Cardiac muscle cell (in vitro differentiated cells and primary cell): ENCODE measurements around the gene MIDN. TPM values are rescaled to one million over a fixed set of nuclear protein-coding genes. Genes with fewer than 3 reads are reported as not detected.

Experiments
- DNase-seq, 2 donors: peaks; one replicate each; pipeline versions ENCODE4 v3.0.0 to v3.0.0-alpha.2; 2010 to 2017; ENCODE audit warnings: low read depth in 1 of 2, low spot score in 1 of 2
- H3K27ac ChIP-seq: fragments of 200-600 bp; sonication (generic); 2 replicates; pipeline ENCODE4 v1.5.1; 2016
- H3K27me3 ChIP-seq: fragments of 200-600 bp; sonication (generic); 2 replicates; pipeline ENCODE4 v1.6.0; 2016; ENCODE audit warnings: control low read depth
- H3K36me3 ChIP-seq: fragments of 200-600 bp; sonication (generic); 2 replicates; pipeline ENCODE4 v1.5.1; 2016; ENCODE audit warnings: control low read depth
- H3K4me1 ChIP-seq: fragments of 200-600 bp; sonication (generic); 2 replicates; pipeline ENCODE4 v1.8.1; 2017; ENCODE audit warnings: low read depth, mild to moderate bottlenecking, mixed run types
- H3K4me3 ChIP-seq: fragments of 200-600 bp; sonication (generic); 2 replicates; pipeline ENCODE4 v1.5.1; 2016; ENCODE audit warnings: mild to moderate bottlenecking
- H3K9me3 ChIP-seq: fragments of 200-600 bp; sonication (generic); 2 replicates; pipeline ENCODE4 v1.5.1; 2017; ENCODE audit warnings: low read depth, mild to moderate bottlenecking, control low read depth
- polyA plus RNA-seq: library from polyadenylated mRNA; unstranded; fragments of >200 nt; fragmentation: Nextera tagmentation; extraction: Ambion mirVana; gene quantifications from 2 replicates; pipeline ENCODE4 v1.2.1, GENCODE V29; 2016
- total RNA-seq: library from RNA; depleted of rRNA; stranded (reverse); fragments of >200 nt; gene quantifications from 2 replicates; pipeline ENCODE4 v1.2.3, GENCODE V29; 2016
- TF ChIP-seq, protein P1 (sequence below): IDR thresholded peaks from 2 replicates; pipeline ENCODE4 v1.5.1; 2012; ENCODE audit warnings: low read depth, mild to moderate bottlenecking, low read length

Gene MIDN
- total and polyA plus RNA-seq, 2 experiments from 2014 or later = 58.1 to 89.2 TPM

DNA sequence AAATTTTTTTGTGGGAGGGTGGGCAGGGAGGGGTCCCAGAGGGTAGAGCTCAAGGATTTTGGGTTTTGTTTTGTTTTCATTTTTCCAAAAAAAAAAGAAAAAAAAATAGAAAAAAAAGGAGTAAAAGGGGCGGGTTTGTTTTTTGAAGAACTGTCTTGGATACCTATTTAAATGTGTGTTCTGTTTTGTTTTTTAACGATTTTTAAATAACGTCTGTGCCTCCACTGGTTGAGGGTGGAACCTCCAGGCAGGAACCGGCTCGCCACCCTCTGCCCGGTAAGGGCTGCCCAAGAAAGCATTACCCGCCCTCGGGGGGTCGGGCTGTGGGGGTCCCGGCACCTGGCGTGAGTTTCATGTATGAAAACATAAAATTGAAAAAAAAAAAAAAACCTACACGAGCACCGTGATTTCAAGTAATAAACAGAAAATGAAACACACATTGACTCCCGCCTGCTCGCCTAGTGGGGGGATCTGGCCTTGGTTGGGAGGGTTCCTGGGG, 10.4 kb downstream of the MIDN start:
- peaks cover 21% of the 10 kb centered on the region for H3K4me1 ChIP-seq
- H3K4me3 ChIP-seq = no peak overlapping the region
- H3K36me3 ChIP-seq = peaks cover 39% of the 10 kb centered on the region

DNA sequence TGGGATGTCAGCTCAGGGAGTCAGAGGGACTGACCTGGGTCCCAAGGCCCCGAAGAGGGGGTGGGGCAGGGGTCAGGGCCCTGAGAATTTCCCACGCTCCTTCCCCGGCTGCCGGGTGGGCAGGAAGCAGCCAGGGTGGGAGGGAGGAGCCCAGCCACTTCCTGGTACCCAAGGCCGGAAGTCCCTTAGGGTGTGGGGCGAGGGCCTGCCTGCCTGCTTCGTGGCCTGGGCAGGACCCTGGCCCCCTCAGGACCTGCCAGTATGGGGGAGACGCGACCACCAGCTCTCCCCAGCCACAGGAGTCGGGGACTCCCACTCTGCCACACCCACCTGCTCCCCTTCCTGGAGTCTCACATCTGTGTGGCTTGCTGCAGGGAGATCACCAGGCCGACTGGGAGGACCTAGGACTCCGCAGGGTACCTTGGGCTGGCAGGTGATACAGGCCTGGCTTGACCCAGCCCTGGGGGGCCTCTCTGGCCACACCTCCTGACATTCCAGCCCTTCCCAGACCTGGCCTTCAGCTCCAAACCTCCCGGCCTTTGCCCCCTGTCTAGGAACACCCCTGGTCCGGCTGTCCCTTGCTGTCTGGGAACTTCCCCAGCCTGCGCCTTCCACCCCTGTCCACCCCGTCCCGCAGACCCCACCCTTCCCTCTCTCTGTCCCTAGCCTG, 11.0 kb downstream of the MIDN start:
- TF ChIP-seq, protein P1, sequence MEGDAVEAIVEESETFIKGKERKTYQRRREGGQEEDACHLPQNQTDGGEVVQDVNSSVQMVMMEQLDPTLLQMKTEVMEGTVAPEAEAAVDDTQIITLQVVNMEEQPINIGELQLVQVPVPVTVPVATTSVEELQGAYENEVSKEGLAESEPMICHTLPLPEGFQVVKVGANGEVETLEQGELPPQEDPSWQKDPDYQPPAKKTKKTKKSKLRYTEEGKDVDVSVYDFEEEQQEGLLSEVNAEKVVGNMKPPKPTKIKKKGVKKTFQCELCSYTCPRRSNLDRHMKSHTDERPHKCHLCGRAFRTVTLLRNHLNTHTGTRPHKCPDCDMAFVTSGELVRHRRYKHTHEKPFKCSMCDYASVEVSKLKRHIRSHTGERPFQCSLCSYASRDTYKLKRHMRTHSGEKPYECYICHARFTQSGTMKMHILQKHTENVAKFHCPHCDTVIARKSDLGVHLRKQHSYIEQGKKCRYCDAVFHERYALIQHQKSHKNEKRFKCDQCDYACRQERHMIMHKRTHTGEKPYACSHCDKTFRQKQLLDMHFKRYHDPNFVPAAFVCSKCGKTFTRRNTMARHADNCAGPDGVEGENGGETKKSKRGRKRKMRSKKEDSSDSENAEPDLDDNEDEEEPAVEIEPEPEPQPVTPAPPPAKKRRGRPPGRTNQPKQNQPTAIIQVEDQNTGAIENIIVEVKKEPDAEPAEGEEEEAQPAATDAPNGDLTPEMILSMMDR = no peak
- Histone ChIP-seq H3K27me3 (no peaks in the 10 kb centered on the region), H3K4me3 (no peak overlapping the region), H3K9me3 (no peaks in the 10 kb centered on the region), H3K36me3 (peaks cover 34% of the 10 kb centered on the region), H3K4me1 (peaks cover 21% of the 10 kb centered on the region), H3K27ac (peak overlapping the region; percentile 53)
- DNase-seq = peak in 1 of 2 donors; percentile 68

More for the DNA sequence above, 10.4 kb downstream of the MIDN start:
- Histone ChIP-seq H3K27me3 (no peaks in the 10 kb centered on the region), H3K27ac (peak overlapping the region; percentile 64), H3K9me3 (no peaks in the 10 kb centered on the region)
- TF ChIP-seq, protein P1 = no peak
- DNase-seq = no peak

DNA sequence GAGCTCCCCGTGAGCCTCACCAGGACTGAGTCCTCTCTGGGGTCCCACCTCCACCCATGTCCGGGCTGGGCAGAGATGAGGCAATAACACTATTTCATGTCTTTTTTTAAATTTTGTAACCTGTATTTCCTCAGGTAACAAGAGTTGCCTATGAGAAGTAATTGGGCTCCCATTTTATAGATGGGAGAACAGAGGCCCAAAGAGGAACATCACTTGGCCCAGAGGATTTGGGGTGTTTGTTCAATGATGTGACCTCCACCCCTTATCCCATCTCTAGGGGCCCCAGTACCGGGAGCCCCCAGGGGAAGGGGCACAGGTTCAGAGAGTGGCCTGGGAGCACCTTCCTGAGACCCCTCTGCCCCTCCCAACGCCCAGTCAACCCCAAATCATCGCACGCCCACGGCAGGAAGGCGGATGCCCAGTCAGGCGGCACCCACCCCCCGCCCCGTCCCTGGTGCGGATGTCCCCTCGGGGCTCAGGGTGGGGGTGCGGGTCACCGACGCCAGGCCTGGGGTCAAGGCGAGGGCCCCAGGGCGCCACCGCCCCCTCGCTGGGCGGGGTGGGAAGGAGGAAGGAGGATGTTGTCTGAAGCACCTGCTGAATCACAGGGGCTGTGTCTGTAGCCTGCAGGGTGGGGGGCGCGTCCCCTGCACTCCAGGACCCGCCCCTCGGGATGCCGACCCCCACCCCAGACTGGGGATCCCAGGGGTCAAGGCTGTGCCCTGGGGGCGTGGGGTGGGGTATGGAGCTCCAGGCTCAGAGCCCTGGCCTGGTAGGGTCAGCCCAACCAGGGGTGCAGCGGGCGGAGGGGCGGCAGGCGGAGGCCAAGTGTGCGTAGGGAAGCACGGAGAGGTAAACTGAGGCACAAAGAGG, 11.7 kb downstream of the MIDN start:
- Histone ChIP-seq H3K4me1 (peaks cover 23% of the 10 kb centered on the region), H3K27ac (peak overlapping the region; percentile 53), H3K9me3 (no peaks in the 10 kb centered on the region), H3K4me3 (peak overlapping the region; percentile 43), H3K36me3 (peaks cover 26% of the 10 kb centered on the region), H3K27me3 (no peaks in the 10 kb centered on the region)
- DNase-seq = no peak
- TF ChIP-seq, protein P1 = no peak

DNA sequence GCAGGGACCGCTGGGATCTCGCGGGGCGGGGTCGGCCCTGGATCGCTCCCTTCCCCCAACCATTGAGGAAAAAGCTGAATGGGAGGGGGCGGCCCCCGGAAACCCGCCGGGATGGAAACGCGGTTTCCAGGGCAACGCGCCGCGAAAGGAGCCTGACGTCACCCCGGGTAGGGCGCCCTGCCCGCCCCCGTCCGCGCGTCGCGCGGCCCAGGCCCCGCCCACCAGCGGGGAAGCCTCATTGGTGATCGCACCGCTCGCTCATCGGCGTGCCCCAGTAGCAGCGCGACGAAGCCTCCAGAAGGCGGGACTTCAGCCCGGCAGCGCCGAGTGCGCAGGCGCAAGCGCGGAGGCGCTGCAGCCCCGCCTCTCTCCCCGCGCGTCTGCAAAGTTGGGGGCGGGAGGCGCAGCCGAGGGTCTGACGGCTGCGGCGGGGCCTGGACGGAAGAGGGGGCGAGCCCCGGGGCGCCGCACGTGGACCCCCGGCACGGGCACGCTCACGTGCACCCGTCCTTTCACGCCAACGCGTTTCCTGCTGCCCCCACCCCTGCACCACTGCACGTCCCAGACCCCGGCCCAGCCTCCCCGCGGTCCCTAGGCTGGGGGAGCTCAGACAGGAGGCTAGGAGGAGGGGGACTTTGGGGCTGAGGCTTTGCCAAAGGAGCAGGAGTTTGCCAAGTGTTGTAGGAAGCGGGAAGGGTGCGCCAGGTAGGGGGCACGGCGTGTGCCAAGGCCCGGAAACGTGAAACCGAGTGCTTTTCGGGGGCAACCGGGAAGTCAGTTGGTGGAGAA, 12.6 kb downstream of the MIDN start:
- Histone ChIP-seq H3K9me3 (no peaks in the 10 kb centered on the region), H3K36me3 (peaks cover 18% of the 10 kb centered on the region), H3K27me3 (no peaks in the 10 kb centered on the region), H3K4me1 (peaks cover 31% of the 10 kb centered on the region), H3K27ac (peak overlapping the region; percentile 52), H3K4me3 (peak overlapping the region; percentile 43)
- peak; percentile 98 for DNase-seq
- TF ChIP-seq, protein P1 = no peak

DNA sequence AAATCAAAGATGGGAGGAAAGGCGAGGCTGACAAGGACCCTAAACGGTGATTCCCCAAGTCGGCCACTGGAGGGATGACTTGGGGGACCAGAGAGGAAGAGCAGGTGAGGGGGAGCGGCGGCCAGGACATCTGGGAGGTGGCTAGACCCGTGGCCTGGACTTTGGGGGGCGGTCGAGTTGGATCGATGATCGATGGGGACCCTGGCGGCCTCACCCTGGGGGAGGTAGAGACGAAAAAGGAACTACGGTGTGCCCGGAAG, 13.1 kb downstream of the MIDN start:
- H3K4me3 ChIP-seq = peak overlapping the region; percentile 43
- H3K9me3 ChIP-seq = no peaks in the 10 kb centered on the region
- peak overlapping the region; percentile 52 for H3K27ac ChIP-seq
- H3K36me3 ChIP-seq = peaks cover 15% of the 10 kb centered on the region
- H3K4me1 ChIP-seq = peaks cover 34% of the 10 kb centered on the region
- TF ChIP-seq, protein P1 = peak; percentile 10
- no peaks in the 10 kb centered on the region for H3K27me3 ChIP-seq
- DNase-seq = no peak
